GM23338 (cell line): ENCODE results near the gene CNTNAP5. TPM values are rescaled to one million over a fixed set of nuclear protein-coding genes. Genes with fewer than 3 reads are reported as not detected.

Experiments
- ATAC-seq: fragments of 200-7000 bp; cut with Tn5 transposase; 3 replicates; pipeline ENCODE4 v1.9.1; 2020
- DNase-seq: peaks from one replicate; pipeline ENCODE4 v3.0.0-alpha.2; 2015; ENCODE audit warnings: low spot score
- H2AFZ ChIP-seq: fragments of 200-600 bp; sonication (generic); 2 replicates; pipeline ENCODE4 v1.8.0; 2016; ENCODE audit warnings: antibody characterized with exemption, mild to moderate bottlenecking, moderate library complexity
- H3F3A ChIP-seq: fragments of 200-600 bp; sonication (generic); replicated peaks from 2 replicates; pipeline ENCODE4 v1.8.0; 2017; ENCODE audit warnings: antibody characterized with exemption, mixed run types, low read depth
- H3K27ac ChIP-seq: fragments of 200-600 bp; sonication (generic); 2 replicates; pipeline ENCODE4 v1.6.1; 2016; ENCODE audit warnings: low read depth
- H3K27me3 ChIP-seq: fragments of 200-600 bp; sonication (generic); 2 replicates; pipeline ENCODE4 v1.8.0; 2016; ENCODE audit warnings: mild to moderate bottlenecking, mixed run types, moderate library complexity; ENCODE audit not compliant: insufficient read depth
- H3K36me3 ChIP-seq: fragments of 200-600 bp; sonication (generic); 2 replicates; pipeline ENCODE4 v1.8.0; 2016; ENCODE audit warnings: mild to moderate bottlenecking; ENCODE audit not compliant: insufficient read depth
- H3K4me1 ChIP-seq: fragments of 200-600 bp; sonication (generic); 2 replicates; pipeline ENCODE4 v1.8.0; 2016; ENCODE audit warnings: mild to moderate bottlenecking, moderate library complexity; ENCODE audit not compliant: insufficient read depth
- H3K4me2 ChIP-seq: fragments of 200-600 bp; sonication (generic); 2 replicates; pipeline ENCODE4 v1.7.1; 2017; ENCODE audit warnings: mixed run types
- H3K4me3 ChIP-seq: fragments of 200-600 bp; sonication (generic); 2 replicates; pipeline ENCODE4 v1.6.1; 2016; ENCODE audit warnings: mixed run types
- H3K79me2 ChIP-seq: fragments of 200-600 bp; sonication (generic); replicated peaks from 2 replicates; pipeline ENCODE4 v1.8.0; 2017; ENCODE audit warnings: mild to moderate bottlenecking; ENCODE audit not compliant: insufficient read depth
- H3K9me2 ChIP-seq: fragments of 200-600 bp; sonication (generic); 2 replicates; pipeline ENCODE4 v1.8.0; 2017; ENCODE audit not compliant: insufficient read depth
- H4K20me1 ChIP-seq: fragments of 200-600 bp; sonication (generic); replicated peaks from 2 replicates; pipeline ENCODE4 v1.8.0; 2017; ENCODE audit warnings: mild to moderate bottlenecking; ENCODE audit not compliant: insufficient read depth
- H3K27ac Mint-ChIP-seq: 2 replicates; pipeline ENCODE4 v1.8.0; 2020; ENCODE audit warnings: inconsistent platforms, mild to moderate bottlenecking, moderate library complexity, mixed read lengths
- H3K27me3 Mint-ChIP-seq: 3 replicates; pipeline ENCODE4 v1.8.0; 2022; ENCODE audit warnings: low read depth, mild to moderate bottlenecking, moderate library complexity, mixed read lengths, inconsistent platforms; ENCODE audit not compliant: insufficient read depth, poor library complexity
- H3K36me3 Mint-ChIP-seq: 3 replicates; pipeline ENCODE4 v1.8.0; 2021; ENCODE audit warnings: low read depth, mild to moderate bottlenecking, inconsistent platforms, moderate library complexity, mixed read lengths
- H3K4me1 Mint-ChIP-seq: 3 replicates; pipeline ENCODE4 v1.8.0; 2020; ENCODE audit warnings: mild to moderate bottlenecking, inconsistent platforms, mixed read lengths
- H3K4me3 Mint-ChIP-seq: 3 replicates; pipeline ENCODE4 v1.8.0; 2021; ENCODE audit warnings: moderate library complexity, mild to moderate bottlenecking, inconsistent platforms, mixed read lengths
- H3K9me3 Mint-ChIP-seq: 3 replicates; pipeline ENCODE4 v1.8.0; 2020; ENCODE audit warnings: moderate library complexity, mild to moderate bottlenecking, inconsistent platforms, mixed read lengths
- EZH2 ChIP-seq: fragments of 200-600 bp; sonication (generic); IDR thresholded peaks from one replicate; pipeline ENCODE4 v1.8.0; 2017; ENCODE audit warnings: antibody characterized with exemption, mild to moderate bottlenecking, low read depth; ENCODE audit not compliant: unreplicated experiment
- EZH2phosphoT487 ChIP-seq: fragments of 200-600 bp; sonication (generic); IDR thresholded peaks from one replicate; pipeline ENCODE4 v1.8.1; 2018; ENCODE audit warnings: antibody characterized with exemption; ENCODE audit not compliant: unreplicated experiment
- NANOG ChIP-seq: IDR thresholded peaks from 2 replicates; pipeline ENCODE4 v1.6.1; 2016; ENCODE audit warnings: antibody characterized with exemption, borderline replicate concordance
- POLR2AphosphoS5 ChIP-seq: IDR thresholded peaks from 2 replicates; pipeline ENCODE4 v1.6.1; 2016; ENCODE audit warnings: antibody characterized with exemption, low read depth
- STAT1 ChIP-seq: IDR thresholded peaks from one replicate; pipeline ENCODE4 v1.6.1; 2016; ENCODE audit warnings: antibody characterized with exemption; ENCODE audit not compliant: unreplicated experiment
- ZNF114 ChIP-seq: fragments of 250-450 bp; sonication (Bioruptor Pico); IDR thresholded peaks from 2 replicates; pipeline ENCODE4 v1.5.0; 2020; ENCODE audit warnings: mild to moderate bottlenecking, moderate library complexity
- ZNF331 ChIP-seq: fragments of 250-450 bp; sonication (Bioruptor Pico); IDR thresholded peaks from 2 replicates; pipeline ENCODE4 v1.5.0; 2020; ENCODE audit warnings: low read depth, mild to moderate bottlenecking, moderate library complexity
- polyA plus RNA-seq: library from polyadenylated mRNA; unstranded; fragments of >200 nt; fragmentation: Nextera tagmentation; extraction: Ambion mirVana; gene quantifications from 2 replicates; pipeline ENCODE4 v1.2.1, GENCODE V29; 2016
- total RNA-seq: library from RNA; depleted of rRNA; stranded (reverse); fragments of >200 nt; shearing (Covaris generic); gene quantifications from 2 replicates; pipeline ENCODE4 v1.2.3, GENCODE V29; 2014
- TF ChIP-seq, protein P1 (sequence below): fragments of 250-450 bp; sonication (Bioruptor Pico); IDR thresholded peaks from 2 replicates; pipeline ENCODE4 v1.5.0; 2020; ENCODE audit warnings: mild to moderate bottlenecking, moderate library complexity
- TF ChIP-seq, protein P2 (sequence below): IDR thresholded peaks from 2 replicates; pipeline ENCODE4 v1.6.1; 2016; ENCODE audit warnings: antibody characterized with exemption
- TF ChIP-seq, protein P3 (sequence below), 2 experiments: fragments of 200-600 bp in 1 of 2; sonication (generic) in 1 of 2; conservative IDR thresholded peaks; 2 replicates each; pipeline versions ENCODE4 v1.5.1 to v1.6.1; 2016 to 2017; ENCODE audit warnings: antibody characterized with exemption in 2 of 2, low read depth in 2 of 2, mild to moderate bottlenecking in 2 of 2, moderate library complexity in 1 of 2

The CNTNAP5 gene
- total and polyA plus RNA-seq, 2 experiments from 2014 or later: 0.49 to 0.50 TPM

DNA sequence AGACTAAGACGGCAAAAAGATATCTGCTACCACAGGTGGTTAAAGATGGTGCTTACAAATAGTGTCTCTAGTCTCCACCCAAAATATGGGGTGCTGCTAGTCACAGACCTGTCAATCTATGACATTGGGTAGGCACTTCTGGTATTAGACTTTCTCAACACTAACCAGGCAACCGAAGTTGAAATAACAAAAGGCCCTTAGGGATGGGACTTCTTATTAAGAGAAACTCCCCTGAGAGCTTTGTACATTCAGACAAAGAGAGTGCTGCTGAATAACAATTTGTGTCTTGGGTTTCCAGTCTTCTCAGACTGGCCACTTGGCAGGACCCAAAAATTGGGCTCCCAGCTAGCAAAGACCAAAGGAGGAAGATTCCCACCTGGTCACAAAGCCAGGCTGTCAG, 310.0 kb downstream of the CNTNAP5 start (continued):
- TF ChIP-seq, protein P1, sequence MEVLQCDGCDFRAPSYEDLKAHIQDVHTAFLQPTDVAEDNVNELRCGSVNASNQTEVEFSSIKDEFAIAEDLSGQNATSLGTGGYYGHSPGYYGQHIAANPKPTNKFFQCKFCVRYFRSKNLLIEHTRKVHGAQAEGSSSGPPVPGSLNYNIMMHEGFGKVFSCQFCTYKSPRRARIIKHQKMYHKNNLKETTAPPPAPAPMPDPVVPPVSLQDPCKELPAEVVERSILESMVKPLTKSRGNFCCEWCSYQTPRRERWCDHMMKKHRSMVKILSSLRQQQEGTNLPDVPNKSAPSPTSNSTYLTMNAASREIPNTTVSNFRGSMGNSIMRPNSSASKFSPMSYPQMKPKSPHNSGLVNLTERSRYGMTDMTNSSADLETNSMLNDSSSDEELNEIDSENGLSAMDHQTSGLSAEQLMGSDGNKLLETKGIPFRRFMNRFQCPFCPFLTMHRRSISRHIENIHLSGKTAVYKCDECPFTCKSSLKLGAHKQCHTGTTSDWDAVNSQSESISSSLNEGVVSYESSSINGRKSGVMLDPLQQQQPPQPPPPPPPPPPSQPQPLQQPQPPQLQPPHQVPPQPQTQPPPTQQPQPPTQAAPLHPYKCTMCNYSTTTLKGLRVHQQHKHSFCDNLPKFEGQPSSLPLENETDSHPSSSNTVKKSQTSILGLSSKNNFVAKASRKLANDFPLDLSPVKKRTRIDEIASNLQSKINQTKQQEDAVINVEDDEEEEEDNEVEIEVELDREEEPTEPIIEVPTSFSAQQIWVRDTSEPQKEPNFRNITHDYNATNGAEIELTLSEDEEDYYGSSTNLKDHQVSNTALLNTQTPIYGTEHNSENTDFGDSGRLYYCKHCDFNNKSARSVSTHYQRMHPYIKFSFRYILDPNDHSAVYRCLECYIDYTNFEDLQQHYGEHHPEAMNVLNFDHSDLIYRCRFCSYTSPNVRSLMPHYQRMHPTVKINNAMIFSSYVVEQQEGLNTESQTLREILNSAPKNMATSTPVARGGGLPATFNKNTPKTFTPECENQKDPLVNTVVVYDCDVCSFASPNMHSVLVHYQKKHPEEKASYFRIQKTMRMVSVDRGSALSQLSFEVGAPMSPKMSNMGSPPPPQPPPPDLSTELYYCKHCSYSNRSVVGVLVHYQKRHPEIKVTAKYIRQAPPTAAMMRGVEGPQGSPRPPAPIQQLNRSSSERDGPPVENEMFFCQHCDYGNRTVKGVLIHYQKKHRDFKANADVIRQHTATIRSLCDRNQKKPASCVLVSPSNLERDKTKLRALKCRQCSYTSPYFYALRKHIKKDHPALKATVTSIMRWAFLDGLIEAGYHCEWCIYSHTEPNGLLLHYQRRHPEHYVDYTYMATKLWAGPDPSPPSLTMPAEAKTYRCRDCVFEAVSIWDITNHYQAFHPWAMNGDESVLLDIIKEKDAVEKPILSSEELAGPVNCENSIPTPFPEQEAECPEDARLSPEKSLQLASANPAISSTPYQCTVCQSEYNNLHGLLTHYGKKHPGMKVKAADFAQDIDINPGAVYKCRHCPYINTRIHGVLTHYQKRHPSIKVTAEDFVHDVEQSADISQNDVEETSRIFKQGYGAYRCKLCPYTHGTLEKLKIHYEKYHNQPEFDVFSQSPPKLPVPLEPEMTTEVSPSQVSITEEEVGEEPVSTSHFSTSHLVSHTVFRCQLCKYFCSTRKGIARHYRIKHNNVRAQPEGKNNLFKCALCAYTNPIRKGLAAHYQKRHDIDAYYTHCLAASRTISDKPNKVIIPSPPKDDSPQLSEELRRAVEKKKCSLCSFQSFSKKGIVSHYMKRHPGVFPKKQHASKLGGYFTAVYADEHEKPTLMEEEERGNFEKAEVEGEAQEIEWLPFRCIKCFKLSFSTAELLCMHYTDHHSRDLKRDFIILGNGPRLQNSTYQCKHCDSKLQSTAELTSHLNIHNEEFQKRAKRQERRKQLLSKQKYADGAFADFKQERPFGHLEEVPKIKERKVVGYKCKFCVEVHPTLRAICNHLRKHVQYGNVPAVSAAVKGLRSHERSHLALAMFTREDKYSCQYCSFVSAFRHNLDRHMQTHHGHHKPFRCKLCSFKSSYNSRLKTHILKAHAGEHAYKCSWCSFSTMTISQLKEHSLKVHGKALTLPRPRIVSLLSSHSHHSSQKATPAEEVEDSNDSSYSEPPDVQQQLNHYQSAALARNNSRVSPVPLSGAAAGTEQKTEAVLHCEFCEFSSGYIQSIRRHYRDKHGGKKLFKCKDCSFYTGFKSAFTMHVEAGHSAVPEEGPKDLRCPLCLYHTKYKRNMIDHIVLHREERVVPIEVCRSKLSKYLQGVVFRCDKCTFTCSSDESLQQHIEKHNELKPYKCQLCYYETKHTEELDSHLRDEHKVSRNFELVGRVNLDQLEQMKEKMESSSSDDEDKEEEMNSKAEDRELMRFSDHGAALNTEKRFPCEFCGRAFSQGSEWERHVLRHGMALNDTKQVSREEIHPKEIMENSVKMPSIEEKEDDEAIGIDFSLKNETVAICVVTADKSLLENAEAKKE (CRISPR knock-in tag): no peak
- no peak for TF ChIP-seq ZNF331 (CRISPR knock-in tag)
- no peak for TF ChIP-seq ZNF114 (CRISPR knock-in tag)

DNA sequence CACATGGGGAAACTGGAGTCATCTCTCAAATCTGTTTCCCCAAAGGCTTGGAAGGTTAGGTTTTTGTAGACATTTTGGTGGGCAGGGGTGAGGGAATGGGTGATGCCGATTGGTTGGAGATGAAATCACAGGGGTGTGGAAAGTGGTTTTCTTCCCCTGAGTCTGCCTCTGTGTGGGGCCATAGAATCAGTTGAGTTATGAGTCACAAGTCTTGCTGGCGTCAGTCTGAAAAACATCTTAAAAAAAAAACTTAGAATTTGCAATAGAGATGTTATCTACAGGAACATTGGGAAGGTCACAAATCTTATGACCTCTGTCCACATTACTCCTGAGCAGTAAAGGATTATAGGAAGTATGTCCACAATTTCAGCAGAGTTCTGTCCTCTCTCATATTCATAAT, 314.6 kb downstream of the CNTNAP5 start:
- Histone ChIP-seq H2AFZ (no peak overlapping the region), H3K27me3 (no peaks in the 10 kb centered on the region), H3K4me3 (no peak overlapping the region), H3K27ac (no peak overlapping the region), H3K9me2 (peaks cover 5% of the 10 kb centered on the region; the same call in 1 of the 2 replicates), H3K4me1 (peaks cover 6% of the 10 kb centered on the region), H3K36me3 (no peaks in the 10 kb centered on the region; the same call in 1 of the 2 replicates), H3K4me2 (no peak overlapping the region), H4K20me1 (no peaks in the 10 kb centered on the region), H3F3A (no peaks in the 10 kb centered on the region), H3K79me2 (no peaks in the 10 kb centered on the region)
- no peak for DNase-seq
- Mint-ChIP-seq H3K4me1 (peaks cover 6% of the 10 kb centered on the region; the same call in 2 of the 3 replicates), H3K36me3 (peaks cover 15% of the 10 kb centered on the region; the same call in 2 of the 3 replicates), H3K27me3 (peaks cover 1% of the 10 kb centered on the region), H3K4me3 (no peak overlapping the region), H3K27ac (no peak overlapping the region), H3K9me3 (peaks cover 20% of the 10 kb centered on the region)
- ATAC-seq: no peak
- no peak for TF ChIP-seq EZH2
- no peak for TF ChIP-seq EZH2phosphoT487
- no peak for TF ChIP-seq ZNF331 (CRISPR knock-in tag)
- no peak for TF ChIP-seq STAT1
- TF ChIP-seq, protein P2, sequence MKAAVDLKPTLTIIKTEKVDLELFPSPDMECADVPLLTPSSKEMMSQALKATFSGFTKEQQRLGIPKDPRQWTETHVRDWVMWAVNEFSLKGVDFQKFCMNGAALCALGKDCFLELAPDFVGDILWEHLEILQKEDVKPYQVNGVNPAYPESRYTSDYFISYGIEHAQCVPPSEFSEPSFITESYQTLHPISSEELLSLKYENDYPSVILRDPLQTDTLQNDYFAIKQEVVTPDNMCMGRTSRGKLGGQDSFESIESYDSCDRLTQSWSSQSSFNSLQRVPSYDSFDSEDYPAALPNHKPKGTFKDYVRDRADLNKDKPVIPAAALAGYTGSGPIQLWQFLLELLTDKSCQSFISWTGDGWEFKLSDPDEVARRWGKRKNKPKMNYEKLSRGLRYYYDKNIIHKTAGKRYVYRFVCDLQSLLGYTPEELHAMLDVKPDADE: no peak
- no peak for TF ChIP-seq POLR2AphosphoS5
- TF ChIP-seq, protein P3, sequence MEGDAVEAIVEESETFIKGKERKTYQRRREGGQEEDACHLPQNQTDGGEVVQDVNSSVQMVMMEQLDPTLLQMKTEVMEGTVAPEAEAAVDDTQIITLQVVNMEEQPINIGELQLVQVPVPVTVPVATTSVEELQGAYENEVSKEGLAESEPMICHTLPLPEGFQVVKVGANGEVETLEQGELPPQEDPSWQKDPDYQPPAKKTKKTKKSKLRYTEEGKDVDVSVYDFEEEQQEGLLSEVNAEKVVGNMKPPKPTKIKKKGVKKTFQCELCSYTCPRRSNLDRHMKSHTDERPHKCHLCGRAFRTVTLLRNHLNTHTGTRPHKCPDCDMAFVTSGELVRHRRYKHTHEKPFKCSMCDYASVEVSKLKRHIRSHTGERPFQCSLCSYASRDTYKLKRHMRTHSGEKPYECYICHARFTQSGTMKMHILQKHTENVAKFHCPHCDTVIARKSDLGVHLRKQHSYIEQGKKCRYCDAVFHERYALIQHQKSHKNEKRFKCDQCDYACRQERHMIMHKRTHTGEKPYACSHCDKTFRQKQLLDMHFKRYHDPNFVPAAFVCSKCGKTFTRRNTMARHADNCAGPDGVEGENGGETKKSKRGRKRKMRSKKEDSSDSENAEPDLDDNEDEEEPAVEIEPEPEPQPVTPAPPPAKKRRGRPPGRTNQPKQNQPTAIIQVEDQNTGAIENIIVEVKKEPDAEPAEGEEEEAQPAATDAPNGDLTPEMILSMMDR (conservative IDR thresholded peaks at IDR 0.05; ENCODE audit: low read depth in 2 of 2): no peak
- TF ChIP-seq NANOG: no peak
